ENCODE results near the gene PTPRM. TPM values are rescaled to one million over a fixed set of nuclear protein-coding genes. Genes with fewer than 3 reads are reported as not detected.

The PTPRM gene
- polyA plus RNA-seq, 1 of the 3 experiments (the other 2 are of a cell fraction), result 16.0 TPM

- Histone ChIP-seq H3K4me1 (ENCODE audit: control insufficient read depth in 1 of 2, insufficient read depth in 2 of 2, low read depth in 1 of 2, low read length in 1 of 2) (peaks cover 0 to 12% of the 10 kb centered on the region in 2 experiments; a peak in 2 of 4 replicates), H3K36me3 (replicated peaks in 1 of 2; ENCODE audit: control insufficient read depth in 1 of 2, insufficient read depth in 2 of 2, low read length in 1 of 2) (no peaks in the 10 kb centered on the region), H3F3A (replicated peaks; ENCODE audit: insufficient read depth) (no peaks in the 10 kb centered on the region), H3K9me3 (no peaks in the 10 kb centered on the region), H3K27ac (ENCODE audit: low read depth in 2 of 2, low read length in 1 of 2) (peak overlapping the region in 1 of 2 experiments; percentile 75; a peak in 2 of 4 replicates), H3K9me2 (no peaks in the 10 kb centered on the region), H2AFZ (ENCODE audit: low read depth) (no peak overlapping the region), H3K9ac (no peak overlapping the region), H3K4me2 (no peak overlapping the region), H3K79me2 (ENCODE audit: insufficient read depth) (no peaks in the 10 kb centered on the region), H4K20me1 (ENCODE audit: insufficient read depth) (no peaks in the 10 kb centered on the region), H3K4me3 (ENCODE audit: low read depth in 2 of 2, low read length in 1 of 2) (no peak overlapping the region), H3K27me3 (ENCODE audit: insufficient read depth) (no peaks in the 10 kb centered on the region)
- DNase-seq, result no peak
- 10% methylated on average over 1 of the region's 2 CpGs for WGBS (ENCODE audit: low lambda C conversion rate)
- ChIA-PET CTCF (no interaction called here), POLR2A (no interaction called here)
- no peak for TF ChIP-seq MEF2A (IDR thresholded peaks at IDR 0.05; ENCODE audit: borderline replicate concordance, low read depth)
- TF ChIP-seq, protein P1, sequence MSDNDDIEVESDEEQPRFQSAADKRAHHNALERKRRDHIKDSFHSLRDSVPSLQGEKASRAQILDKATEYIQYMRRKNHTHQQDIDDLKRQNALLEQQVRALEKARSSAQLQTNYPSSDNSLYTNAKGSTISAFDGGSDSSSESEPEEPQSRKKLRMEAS (IDR thresholded peaks at IDR 0.05; ENCODE audit: low read depth), result no peak
- TF ChIP-seq RAD21 (IDR thresholded peaks at IDR 0.05; ENCODE audit: low read length), result no peak
- TF ChIP-seq RFX5 (IDR thresholded peaks at IDR 0.05; ENCODE audit: low read length), result no peak
- TF ChIP-seq POLR2AphosphoS5 (IDR thresholded peaks at IDR 0.05; ENCODE audit: low read depth, low read length), result no peak
- TF ChIP-seq CHD2 (IDR thresholded peaks at IDR 0.05; ENCODE audit: low read length, partially characterized antibody), result no peak
- TF ChIP-seq RXRA (IDR thresholded peaks at IDR 0.05; ENCODE audit: borderline replicate concordance, low read depth), result no peak
- TF ChIP-seq JUND (IDR thresholded peaks at IDR 0.05), result no peak
- TF ChIP-seq TEAD4 (IDR thresholded peaks at IDR 0.05; ENCODE audit: borderline replicate concordance, insufficient read depth), result no peak
- TF ChIP-seq GATA2 (CRISPR knock-in tag; IDR thresholded peaks at IDR 0.05), result no peak
- TF ChIP-seq TAF1 (IDR thresholded peaks at IDR 0.05; ENCODE audit: borderline replicate concordance, low read depth, low read length), result no peak
Observed at GRCh38 chr18:7749510-7749981, 182.4 kb downstream of the PTPRM start.

DNA sequence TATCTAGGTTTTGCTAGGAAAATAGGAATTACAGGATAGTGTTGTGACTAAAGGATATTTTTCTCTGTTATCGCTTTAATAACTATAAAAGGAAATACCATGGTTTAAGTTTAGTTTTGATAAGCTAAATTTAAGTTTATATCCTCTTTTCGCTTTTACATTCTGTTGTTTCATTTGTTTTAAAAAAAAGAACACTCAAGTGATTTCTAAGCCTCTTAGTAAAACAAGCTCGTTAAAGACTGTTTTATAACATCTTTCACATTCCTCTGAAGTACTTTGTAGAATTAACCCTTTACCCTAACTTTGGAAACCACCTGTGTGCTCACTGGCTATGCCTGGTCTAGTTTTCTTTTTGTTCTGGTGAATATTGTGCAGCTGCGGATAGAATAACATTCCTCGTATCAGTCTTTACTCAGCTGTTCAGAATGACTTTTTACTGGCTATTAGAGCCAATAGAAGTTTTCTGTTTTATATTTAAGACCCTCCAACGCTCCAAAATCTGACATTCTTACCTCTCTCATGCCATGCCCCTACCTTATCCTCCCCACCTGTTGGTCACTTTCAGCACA is 183.1 kb downstream of the PTPRM start:
- DNase-seq, result no peak
- POLR2A ChIA-PET, result no interaction called here
- 47% methylated on average over 6 of the region's 6 CpGs for WGBS (ENCODE audit: low lambda C conversion rate)
- H3K4me2 ChIP-seq, result no peak overlapping the region
- H3K36me3 ChIP-seq (replicated peaks in 1 of 2; ENCODE audit: control insufficient read depth in 1 of 2, insufficient read depth in 2 of 2, low read length in 1 of 2), result no peaks in the 10 kb centered on the region
- H3K9me3 ChIP-seq, result no peaks in the 10 kb centered on the region
- H4K20me1 ChIP-seq (ENCODE audit: insufficient read depth), result no peaks in the 10 kb centered on the region
- no peaks in the 10 kb centered on the region for H3K9me2 ChIP-seq
- no peak overlapping the region for H3K9ac ChIP-seq
- H3K27ac ChIP-seq (ENCODE audit: low read depth in 2 of 2, low read length in 1 of 2), result no peak overlapping the region; a peak in 1 of 4 replicates
- H3K4me3 ChIP-seq (ENCODE audit: low read depth in 2 of 2, low read length in 1 of 2), result no peak overlapping the region
- no peaks in the 10 kb centered on the region for H3K79me2 ChIP-seq (ENCODE audit: insufficient read depth)
- H3F3A ChIP-seq (replicated peaks; ENCODE audit: insufficient read depth), result no peaks in the 10 kb centered on the region
- H2AFZ ChIP-seq (ENCODE audit: low read depth), result no peak overlapping the region
- CTCF ChIA-PET, result no interaction called here
- H3K27me3 ChIP-seq (ENCODE audit: insufficient read depth), result no peaks in the 10 kb centered on the region
- peaks cover 0 to 16% of the 10 kb centered on the region in 2 experiments; a peak in 2 of 4 replicates for H3K4me1 ChIP-seq (ENCODE audit: control insufficient read depth in 1 of 2, insufficient read depth in 2 of 2, low read depth in 1 of 2, low read length in 1 of 2)
- no peak for TF ChIP-seq RXRA (IDR thresholded peaks at IDR 0.05; ENCODE audit: borderline replicate concordance, low read depth)
- TF ChIP-seq, protein P2, sequence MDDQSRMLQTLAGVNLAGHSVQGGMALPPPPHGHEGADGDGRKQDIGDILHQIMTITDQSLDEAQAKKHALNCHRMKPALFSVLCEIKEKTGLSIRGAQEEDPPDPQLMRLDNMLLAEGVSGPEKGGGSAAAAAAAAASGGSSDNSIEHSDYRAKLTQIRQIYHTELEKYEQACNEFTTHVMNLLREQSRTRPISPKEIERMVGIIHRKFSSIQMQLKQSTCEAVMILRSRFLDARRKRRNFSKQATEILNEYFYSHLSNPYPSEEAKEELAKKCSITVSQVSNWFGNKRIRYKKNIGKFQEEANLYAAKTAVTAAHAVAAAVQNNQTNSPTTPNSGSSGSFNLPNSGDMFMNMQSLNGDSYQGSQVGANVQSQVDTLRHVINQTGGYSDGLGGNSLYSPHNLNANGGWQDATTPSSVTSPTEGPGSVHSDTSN (IDR thresholded peaks at IDR 0.05), result no peak
- TF ChIP-seq TAF1 (IDR thresholded peaks at IDR 0.05; ENCODE audit: borderline replicate concordance, low read depth, low read length), result no peak
- no peak for TF ChIP-seq CHD2 (IDR thresholded peaks at IDR 0.05; ENCODE audit: low read length, partially characterized antibody)
- no peak for TF ChIP-seq GATA2 (CRISPR knock-in tag; IDR thresholded peaks at IDR 0.05)
- no peak for TF ChIP-seq REST (IDR thresholded peaks at IDR 0.05; ENCODE audit: low read depth, low read length)
- no peak for TF ChIP-seq USF1 (IDR thresholded peaks at IDR 0.05; ENCODE audit: borderline replicate concordance, low read depth)
- no peak for TF ChIP-seq FOXJ3 (CRISPR knock-in tag; IDR thresholded peaks at IDR 0.05)
- no peak for TF ChIP-seq IRF3 (IDR thresholded peaks at IDR 0.05; ENCODE audit: low read depth, low read length)
- TF ChIP-seq, protein P3, sequence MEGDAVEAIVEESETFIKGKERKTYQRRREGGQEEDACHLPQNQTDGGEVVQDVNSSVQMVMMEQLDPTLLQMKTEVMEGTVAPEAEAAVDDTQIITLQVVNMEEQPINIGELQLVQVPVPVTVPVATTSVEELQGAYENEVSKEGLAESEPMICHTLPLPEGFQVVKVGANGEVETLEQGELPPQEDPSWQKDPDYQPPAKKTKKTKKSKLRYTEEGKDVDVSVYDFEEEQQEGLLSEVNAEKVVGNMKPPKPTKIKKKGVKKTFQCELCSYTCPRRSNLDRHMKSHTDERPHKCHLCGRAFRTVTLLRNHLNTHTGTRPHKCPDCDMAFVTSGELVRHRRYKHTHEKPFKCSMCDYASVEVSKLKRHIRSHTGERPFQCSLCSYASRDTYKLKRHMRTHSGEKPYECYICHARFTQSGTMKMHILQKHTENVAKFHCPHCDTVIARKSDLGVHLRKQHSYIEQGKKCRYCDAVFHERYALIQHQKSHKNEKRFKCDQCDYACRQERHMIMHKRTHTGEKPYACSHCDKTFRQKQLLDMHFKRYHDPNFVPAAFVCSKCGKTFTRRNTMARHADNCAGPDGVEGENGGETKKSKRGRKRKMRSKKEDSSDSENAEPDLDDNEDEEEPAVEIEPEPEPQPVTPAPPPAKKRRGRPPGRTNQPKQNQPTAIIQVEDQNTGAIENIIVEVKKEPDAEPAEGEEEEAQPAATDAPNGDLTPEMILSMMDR (IDR thresholded peaks at IDR 0.05), result no peak
- no peak for TF ChIP-seq TCF12 (IDR thresholded peaks at IDR 0.05)
- TF ChIP-seq JUND (IDR thresholded peaks at IDR 0.05), result no peak
- TF ChIP-seq GABPA (IDR thresholded peaks at IDR 0.05; ENCODE audit: low read depth), result no peak
